Tibial nerve (tissue), 4 donors: ENCODE results near the gene MAPK9. TPM values are rescaled to one million over a fixed set of nuclear protein-coding genes. Genes with fewer than 3 reads are reported as not detected.

Source experiments
- DNase-seq, 2 donors: peaks; one replicate each; pipeline ENCODE4 v3.0.0-alpha.2; 2019; ENCODE audit warnings: low spot score in 2 of 2
- H3K27ac ChIP-seq, 4 donors: fragments of 200-600 bp; sonication (generic) in 3 of 4; one replicate each; pipeline ENCODE4 v1.5.1; 2017 to 2019; ENCODE audit warnings: mild to moderate bottlenecking in 1 of 4
- H3K27me3 ChIP-seq, 2 donors: fragments of 200-600 bp; sonication (generic) in 1 of 2; one replicate each; pipeline versions ENCODE4 v1.5.1 to v1.6.0; 2017 to 2019
- H3K36me3 ChIP-seq, 3 donors: fragments of 200-600 bp; sonication (generic); one replicate each; pipeline ENCODE4 v1.5.1; 2018 to 2019
- H3K4me1 ChIP-seq, 4 donors: fragments of 200-600 bp; sonication (generic) in 3 of 4; one replicate each; pipeline ENCODE4 v1.5.1; 2017 to 2019
- H3K4me3 ChIP-seq, 4 donors: fragments of 200-600 bp; sonication (generic) in 3 of 4; one replicate each; pipeline ENCODE4 v1.5.1; 2017 to 2019; ENCODE audit warnings: mild to moderate bottlenecking in 1 of 4, moderate library complexity in 1 of 4
- H3K9me3 ChIP-seq, 4 donors: fragments of 200-600 bp; sonication (generic) in 3 of 4; one replicate each; pipeline ENCODE4 v1.5.1; 2017 to 2019
- EP300 ChIP-seq, 2 donors: sonication (generic); formaldehyde crosslinking; IDR thresholded peaks; one replicate each; pipeline ENCODE4 v1.6.1; 2017; ENCODE audit warnings: antibody characterized with exemption in 2 of 2, mild to moderate bottlenecking in 1 of 2
- POLR2A ChIP-seq, 2 donors: fragments of 450-650 bp; IDR thresholded peaks; one replicate each; pipeline ENCODE4 v1.6.1; 2017; ENCODE audit warnings: antibody characterized with exemption in 2 of 2, mild to moderate bottlenecking in 2 of 2, moderate library complexity in 2 of 2
- WGBS, 2 donors: methylation state at CpG; one replicate each; pipeline ENCODE4 v1.1.5; 2018; 5-methylcytosine and 5-hydroxymethylcytosine counted together
- total RNA-seq, 4 donors: library from RNA; depleted of rRNA; stranded (reverse); fragments of >200 nt; gene quantifications; one replicate each; pipeline ENCODE4 v1.1.0, GENCODE V29; 2016
- TF ChIP-seq, protein P1 (sequence below), 5 experiments: fragments of 200-600 bp in 3 of 5; fragments of 450-650 bp in 2 of 5; sonication (generic) in 3 of 5; IDR thresholded peaks; one replicate each; pipeline ENCODE4 v1.5.1; 2016 to 2019; ENCODE audit warnings: antibody characterized with exemption in 5 of 5, mild to moderate bottlenecking in 3 of 5, moderate library complexity in 2 of 5

Gene MAPK9
- total RNA-seq, 4 donors from 2014 or later: 21.2 to 31.2 (median 27.5) TPM

DNA sequence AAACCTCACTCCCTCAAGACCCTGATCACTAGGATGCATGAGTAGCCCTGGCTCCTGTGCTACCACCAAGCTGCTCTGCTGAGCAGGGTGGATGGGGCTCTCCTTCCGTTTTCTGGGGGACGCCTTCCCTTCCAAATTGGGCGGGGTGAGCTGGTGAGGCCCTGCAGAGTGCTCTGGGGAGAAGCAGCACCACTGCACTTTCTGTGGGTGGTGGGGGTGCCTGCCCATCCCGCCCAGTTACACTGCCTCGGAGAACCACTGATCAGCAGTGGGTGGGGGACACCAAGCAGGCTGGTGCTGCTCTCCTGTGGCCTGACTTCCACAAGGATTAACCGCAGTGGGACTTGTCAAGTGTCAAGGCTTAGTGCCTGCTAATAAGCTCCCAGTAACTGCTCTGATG is 42.3 kb upstream of the MAPK9 start:
- Histone ChIP-seq H3K4me3 (no peak overlapping the region), H3K4me1 (peaks cover 0 to 10% (median 2%) of the 10 kb centered on the region in 4 donors), H3K27ac (no peak overlapping the region), H3K9me3 (no peaks in the 10 kb centered on the region), H3K36me3 (peaks cover 0 to 70% (median 0%) of the 10 kb centered on the region in 3 donors), H3K27me3 (no peaks in the 10 kb centered on the region)
- DNase-seq: no peak
- 90 to 96% methylated on average over 4 to 6 of the region's 6 CpGs for WGBS, 2 donors
- TF ChIP-seq POLR2A (IDR thresholded peaks at IDR 0.05) (no peak), EP300 (IDR thresholded peaks at IDR 0.05) (no peak)
- TF ChIP-seq, protein P1, sequence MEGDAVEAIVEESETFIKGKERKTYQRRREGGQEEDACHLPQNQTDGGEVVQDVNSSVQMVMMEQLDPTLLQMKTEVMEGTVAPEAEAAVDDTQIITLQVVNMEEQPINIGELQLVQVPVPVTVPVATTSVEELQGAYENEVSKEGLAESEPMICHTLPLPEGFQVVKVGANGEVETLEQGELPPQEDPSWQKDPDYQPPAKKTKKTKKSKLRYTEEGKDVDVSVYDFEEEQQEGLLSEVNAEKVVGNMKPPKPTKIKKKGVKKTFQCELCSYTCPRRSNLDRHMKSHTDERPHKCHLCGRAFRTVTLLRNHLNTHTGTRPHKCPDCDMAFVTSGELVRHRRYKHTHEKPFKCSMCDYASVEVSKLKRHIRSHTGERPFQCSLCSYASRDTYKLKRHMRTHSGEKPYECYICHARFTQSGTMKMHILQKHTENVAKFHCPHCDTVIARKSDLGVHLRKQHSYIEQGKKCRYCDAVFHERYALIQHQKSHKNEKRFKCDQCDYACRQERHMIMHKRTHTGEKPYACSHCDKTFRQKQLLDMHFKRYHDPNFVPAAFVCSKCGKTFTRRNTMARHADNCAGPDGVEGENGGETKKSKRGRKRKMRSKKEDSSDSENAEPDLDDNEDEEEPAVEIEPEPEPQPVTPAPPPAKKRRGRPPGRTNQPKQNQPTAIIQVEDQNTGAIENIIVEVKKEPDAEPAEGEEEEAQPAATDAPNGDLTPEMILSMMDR (IDR thresholded peaks at IDR 0.05): no peak

DNA sequence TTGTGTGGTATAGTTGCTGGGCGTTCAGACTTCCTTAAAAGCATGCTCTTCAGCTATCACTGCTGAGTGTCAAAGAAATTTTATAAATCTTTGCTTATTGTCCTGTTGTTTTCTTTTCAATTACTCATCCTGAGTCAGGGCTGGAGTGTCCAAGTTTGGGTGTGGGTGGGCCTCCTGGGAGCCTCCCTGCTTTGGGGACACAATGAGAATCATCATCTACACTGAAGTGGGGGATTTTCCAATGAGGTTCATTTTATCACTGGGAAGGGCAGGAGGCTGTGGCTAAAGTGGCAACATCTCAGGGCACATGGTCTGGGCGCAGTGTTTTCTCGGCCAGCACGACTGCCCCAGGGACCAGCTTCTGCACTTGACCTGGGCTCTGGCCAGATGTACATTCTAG is 41.8 kb upstream of the MAPK9 start:
- WGBS, 2 donors: 80 to 86% methylated on average over 4 of the region's 4 CpGs
- no peaks in the 10 kb centered on the region for H3K9me3 ChIP-seq
- no peak for DNase-seq
- H3K4me1 ChIP-seq: peaks cover 0 to 10% (median 2%) of the 10 kb centered on the region in 4 donors
- TF ChIP-seq, protein P1 (IDR thresholded peaks at IDR 0.05): no peak
- TF ChIP-seq EP300 (IDR thresholded peaks at IDR 0.05) (no peak), POLR2A (IDR thresholded peaks at IDR 0.05) (no peak)
- H3K27ac ChIP-seq: no peak overlapping the region
- H3K4me3 ChIP-seq: no peak overlapping the region
- H3K27me3 ChIP-seq: no peaks in the 10 kb centered on the region
- peaks cover 0 to 69% (median 0%) of the 10 kb centered on the region in 3 donors for H3K36me3 ChIP-seq

DNA sequence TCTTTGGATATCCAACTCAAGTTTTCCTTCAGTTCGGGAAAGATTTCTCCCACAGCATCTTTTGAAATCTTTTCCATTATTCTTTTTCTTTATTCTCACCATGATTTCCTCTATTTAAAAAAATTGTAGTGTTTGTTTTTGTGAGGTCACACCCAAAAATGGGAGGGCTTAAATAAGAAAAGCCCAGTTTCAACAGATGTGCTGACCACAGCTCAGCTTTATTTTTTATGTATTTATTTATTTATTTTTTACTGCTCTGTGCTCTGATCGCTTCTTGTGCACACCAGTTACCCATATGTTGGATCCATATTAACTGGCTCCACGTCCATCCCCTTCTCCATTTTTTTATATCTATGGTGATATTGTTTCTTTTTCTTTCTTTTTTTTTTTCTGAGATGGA is 41.0 kb upstream of the MAPK9 start:
- WGBS, 2 donors: 86 to 94% methylated on average over 3 of the region's 3 CpGs
- no peaks in the 10 kb centered on the region for H3K27me3 ChIP-seq
- TF ChIP-seq EP300 (IDR thresholded peaks at IDR 0.05) (no peak), POLR2A (IDR thresholded peaks at IDR 0.05) (no peak)
- TF ChIP-seq, protein P1 (IDR thresholded peaks at IDR 0.05): no peak
- no peak overlapping the region for H3K4me3 ChIP-seq
- DNase-seq: no peak
- H3K9me3 ChIP-seq: no peaks in the 10 kb centered on the region
- H3K4me1 ChIP-seq: peaks cover 0 to 10% (median 2%) of the 10 kb centered on the region in 4 donors
- H3K27ac ChIP-seq: no peak overlapping the region
- peaks cover 0 to 69% (median 0%) of the 10 kb centered on the region in 3 donors for H3K36me3 ChIP-seq

DNA sequence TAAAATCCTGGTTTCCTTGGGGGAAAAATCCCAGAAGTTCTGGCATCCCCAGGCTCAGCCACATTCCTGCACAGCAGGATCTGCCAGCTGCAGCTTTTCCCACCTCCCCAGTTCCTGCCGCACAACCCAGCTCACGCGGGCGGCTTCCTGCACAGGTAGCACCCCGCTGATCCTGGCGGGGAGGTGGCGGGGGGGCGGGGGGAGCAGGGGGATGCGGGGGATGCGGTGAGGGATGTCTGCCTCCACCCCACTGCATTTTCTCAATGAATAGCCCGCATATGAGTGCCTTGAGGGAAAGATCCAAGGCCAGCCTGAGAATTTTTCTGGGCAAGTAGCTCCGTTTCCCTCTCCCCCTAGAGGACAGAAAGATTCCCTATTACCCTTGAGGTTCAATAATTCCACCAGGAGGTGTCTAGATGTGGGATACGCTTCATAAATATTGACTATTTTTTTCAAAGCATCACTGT is 40.2 kb upstream of the MAPK9 start:
- peak overlapping the region in 2 of 4 donors; percentile 33 to 72 for H3K27ac ChIP-seq
- no peak for DNase-seq
- H3K9me3 ChIP-seq: no peaks in the 10 kb centered on the region
- no peak overlapping the region for H3K4me3 ChIP-seq
- H3K36me3 ChIP-seq: peaks cover 0 to 66% (median 0%) of the 10 kb centered on the region in 3 donors
- WGBS, 2 donors: 41 to 47% methylated on average over 8 to 13 of the region's 13 CpGs
- H3K4me1 ChIP-seq: peaks cover 0 to 10% (median 2%) of the 10 kb centered on the region in 4 donors
- no peak for TF ChIP-seq EP300 (IDR thresholded peaks at IDR 0.05)
- TF ChIP-seq, protein P1 (IDR thresholded peaks at IDR 0.05): peak in 1 of 5 experiments; percentile 8
- no peaks in the 10 kb centered on the region for H3K27me3 ChIP-seq

DNA sequence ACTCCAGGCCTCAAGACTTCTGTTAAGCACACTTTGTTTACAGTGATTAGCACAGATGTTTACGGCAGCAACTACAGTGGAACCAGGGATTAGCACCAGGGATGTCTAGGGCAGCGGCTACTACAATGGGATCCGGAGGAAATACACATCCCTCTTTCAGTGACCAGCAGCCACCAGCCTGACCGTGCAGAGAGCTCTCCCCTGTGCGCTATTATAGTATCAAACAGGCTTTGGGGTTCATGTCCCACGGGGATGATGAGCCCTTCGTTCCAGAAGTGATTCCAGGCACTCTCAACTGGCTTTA is 39.7 kb upstream of the MAPK9 start:
- no peaks in the 10 kb centered on the region for H3K9me3 ChIP-seq
- no peaks in the 10 kb centered on the region for H3K27me3 ChIP-seq
- peaks cover 0 to 10% (median 2%) of the 10 kb centered on the region in 4 donors for H3K4me1 ChIP-seq
- H3K27ac ChIP-seq: peak overlapping the region in 2 of 4 donors; percentile 66 to 72
- peaks cover 0 to 64% (median 0%) of the 10 kb centered on the region in 3 donors for H3K36me3 ChIP-seq
- 33 to 40% methylated on average over 7 of the region's 7 CpGs for WGBS, 2 donors
- TF ChIP-seq, protein P1 (IDR thresholded peaks at IDR 0.05): no peak
- TF ChIP-seq EP300 (IDR thresholded peaks at IDR 0.05): no peak
- TF ChIP-seq POLR2A (IDR thresholded peaks at IDR 0.05): no peak
- H3K4me3 ChIP-seq: no peak overlapping the region
- DNase-seq: no peak
